GM23338 (cell line): ENCODE results near the gene SFXN5. TPM values are rescaled to one million over a fixed set of nuclear protein-coding genes. Genes with fewer than 3 reads are reported as not detected.

Source experiments
- ATAC-seq: fragments of 200-7000 bp; cut with Tn5 transposase; 3 replicates; pipeline ENCODE4 v1.9.1; 2020
- DNase-seq: peaks from one replicate; pipeline ENCODE4 v3.0.0-alpha.2; 2015; ENCODE audit warnings: low spot score
- H2AFZ ChIP-seq: fragments of 200-600 bp; sonication (generic); 2 replicates; pipeline ENCODE4 v1.8.0; 2016; ENCODE audit warnings: antibody characterized with exemption, mild to moderate bottlenecking, moderate library complexity
- H3F3A ChIP-seq: fragments of 200-600 bp; sonication (generic); replicated peaks from 2 replicates; pipeline ENCODE4 v1.8.0; 2017; ENCODE audit warnings: antibody characterized with exemption, mixed run types, low read depth
- H3K27ac ChIP-seq: fragments of 200-600 bp; sonication (generic); 2 replicates; pipeline ENCODE4 v1.6.1; 2016; ENCODE audit warnings: low read depth
- H3K27me3 ChIP-seq: fragments of 200-600 bp; sonication (generic); 2 replicates; pipeline ENCODE4 v1.8.0; 2016; ENCODE audit warnings: mild to moderate bottlenecking, mixed run types, moderate library complexity; ENCODE audit not compliant: insufficient read depth
- H3K36me3 ChIP-seq: fragments of 200-600 bp; sonication (generic); 2 replicates; pipeline ENCODE4 v1.8.0; 2016; ENCODE audit warnings: mild to moderate bottlenecking; ENCODE audit not compliant: insufficient read depth
- H3K4me1 ChIP-seq: fragments of 200-600 bp; sonication (generic); 2 replicates; pipeline ENCODE4 v1.8.0; 2016; ENCODE audit warnings: mild to moderate bottlenecking, moderate library complexity; ENCODE audit not compliant: insufficient read depth
- H3K4me2 ChIP-seq: fragments of 200-600 bp; sonication (generic); 2 replicates; pipeline ENCODE4 v1.7.1; 2017; ENCODE audit warnings: mixed run types
- H3K4me3 ChIP-seq: fragments of 200-600 bp; sonication (generic); 2 replicates; pipeline ENCODE4 v1.6.1; 2016; ENCODE audit warnings: mixed run types
- H3K79me2 ChIP-seq: fragments of 200-600 bp; sonication (generic); replicated peaks from 2 replicates; pipeline ENCODE4 v1.8.0; 2017; ENCODE audit warnings: mild to moderate bottlenecking; ENCODE audit not compliant: insufficient read depth
- H3K9me2 ChIP-seq: fragments of 200-600 bp; sonication (generic); 2 replicates; pipeline ENCODE4 v1.8.0; 2017; ENCODE audit not compliant: insufficient read depth
- H4K20me1 ChIP-seq: fragments of 200-600 bp; sonication (generic); replicated peaks from 2 replicates; pipeline ENCODE4 v1.8.0; 2017; ENCODE audit warnings: mild to moderate bottlenecking; ENCODE audit not compliant: insufficient read depth
- H3K27ac Mint-ChIP-seq: 2 replicates; pipeline ENCODE4 v1.8.0; 2020; ENCODE audit warnings: inconsistent platforms, mild to moderate bottlenecking, moderate library complexity, mixed read lengths
- H3K27me3 Mint-ChIP-seq: 3 replicates; pipeline ENCODE4 v1.8.0; 2022; ENCODE audit warnings: low read depth, mild to moderate bottlenecking, moderate library complexity, mixed read lengths, inconsistent platforms; ENCODE audit not compliant: insufficient read depth, poor library complexity
- H3K36me3 Mint-ChIP-seq: 3 replicates; pipeline ENCODE4 v1.8.0; 2021; ENCODE audit warnings: low read depth, mild to moderate bottlenecking, inconsistent platforms, moderate library complexity, mixed read lengths
- H3K4me1 Mint-ChIP-seq: 3 replicates; pipeline ENCODE4 v1.8.0; 2020; ENCODE audit warnings: mild to moderate bottlenecking, inconsistent platforms, mixed read lengths
- H3K4me3 Mint-ChIP-seq: 3 replicates; pipeline ENCODE4 v1.8.0; 2021; ENCODE audit warnings: moderate library complexity, mild to moderate bottlenecking, inconsistent platforms, mixed read lengths
- H3K9me3 Mint-ChIP-seq: 3 replicates; pipeline ENCODE4 v1.8.0; 2020; ENCODE audit warnings: moderate library complexity, mild to moderate bottlenecking, inconsistent platforms, mixed read lengths
- EZH2 ChIP-seq: fragments of 200-600 bp; sonication (generic); IDR thresholded peaks from one replicate; pipeline ENCODE4 v1.8.0; 2017; ENCODE audit warnings: antibody characterized with exemption, mild to moderate bottlenecking, low read depth; ENCODE audit not compliant: unreplicated experiment
- JUNB ChIP-seq: IDR thresholded peaks from one replicate; pipeline ENCODE4 v1.6.1; 2016; ENCODE audit warnings: antibody characterized with exemption; ENCODE audit not compliant: unreplicated experiment
- NANOG ChIP-seq: IDR thresholded peaks from 2 replicates; pipeline ENCODE4 v1.6.1; 2016; ENCODE audit warnings: antibody characterized with exemption, borderline replicate concordance
- POLR2AphosphoS5 ChIP-seq: IDR thresholded peaks from 2 replicates; pipeline ENCODE4 v1.6.1; 2016; ENCODE audit warnings: antibody characterized with exemption, low read depth
- STAT1 ChIP-seq: IDR thresholded peaks from one replicate; pipeline ENCODE4 v1.6.1; 2016; ENCODE audit warnings: antibody characterized with exemption; ENCODE audit not compliant: unreplicated experiment
- ZNF114 ChIP-seq: fragments of 250-450 bp; sonication (Bioruptor Pico); IDR thresholded peaks from 2 replicates; pipeline ENCODE4 v1.5.0; 2020; ENCODE audit warnings: mild to moderate bottlenecking, moderate library complexity
- ZNF331 ChIP-seq: fragments of 250-450 bp; sonication (Bioruptor Pico); IDR thresholded peaks from 2 replicates; pipeline ENCODE4 v1.5.0; 2020; ENCODE audit warnings: low read depth, mild to moderate bottlenecking, moderate library complexity
- polyA plus RNA-seq: library from polyadenylated mRNA; unstranded; fragments of >200 nt; fragmentation: Nextera tagmentation; extraction: Ambion mirVana; gene quantifications from 2 replicates; pipeline ENCODE4 v1.2.1, GENCODE V29; 2016
- total RNA-seq: library from RNA; depleted of rRNA; stranded (reverse); fragments of >200 nt; shearing (Covaris generic); gene quantifications from 2 replicates; pipeline ENCODE4 v1.2.3, GENCODE V29; 2014
- TF ChIP-seq, protein P1 (sequence below), 2 experiments: fragments of 200-600 bp in 1 of 2; sonication (generic) in 1 of 2; conservative IDR thresholded peaks; 2 replicates each; pipeline versions ENCODE4 v1.5.1 to v1.6.1; 2016 to 2017; ENCODE audit warnings: antibody characterized with exemption in 2 of 2, low read depth in 2 of 2, mild to moderate bottlenecking in 2 of 2, moderate library complexity in 1 of 2

The SFXN5 gene
- total and polyA plus RNA-seq, 2 experiments from 2014 or later, result 23.6 to 25.8 TPM

DNA sequence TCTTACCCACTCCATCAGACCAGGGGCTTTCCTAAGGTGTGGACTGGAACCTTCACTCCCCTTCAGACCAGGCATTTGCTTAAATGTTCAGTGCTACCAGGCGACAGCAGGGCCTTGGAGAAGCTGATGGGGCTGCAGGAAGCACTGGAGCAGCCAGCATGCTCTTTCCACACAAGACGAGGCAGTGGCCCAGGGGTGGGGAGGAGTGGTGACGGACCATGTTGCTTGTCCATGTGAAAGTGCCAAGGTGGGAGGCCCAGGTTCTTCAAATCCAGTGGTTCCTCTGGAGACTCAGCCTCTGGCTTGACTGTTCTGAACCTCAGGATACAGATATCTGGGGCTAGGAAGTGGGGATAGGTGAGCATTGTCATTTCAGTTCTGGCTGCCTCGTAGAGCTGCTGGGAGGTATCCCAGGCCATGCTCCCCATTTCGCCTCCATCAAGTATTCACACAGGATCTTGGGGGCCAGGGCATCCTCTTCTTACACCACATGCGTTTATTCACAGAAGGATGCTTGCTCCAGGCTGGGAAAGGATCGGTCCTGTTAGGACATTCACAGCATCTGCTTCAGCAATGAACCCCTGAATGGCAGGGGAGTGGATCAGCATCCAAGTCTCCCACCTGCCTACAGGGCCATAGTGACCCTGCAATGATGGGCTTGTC lies 62.2 kb downstream of the SFXN5 start:
- H3K27ac Mint-ChIP-seq, result no peak overlapping the region
- H3K27me3 Mint-ChIP-seq, result peaks cover 13% of the 10 kb centered on the region
- no peaks in the 10 kb centered on the region for H3K27me3 ChIP-seq
- no peaks in the 10 kb centered on the region; the same call in 1 of the 2 replicates for H3K4me1 ChIP-seq
- no peak overlapping the region for H2AFZ ChIP-seq
- no peak overlapping the region for H3K4me3 ChIP-seq
- no peaks in the 10 kb centered on the region for H3K9me2 ChIP-seq
- no peaks in the 10 kb centered on the region for H3K9me3 Mint-ChIP-seq
- H3F3A ChIP-seq, result no peaks in the 10 kb centered on the region
- H3K79me2 ChIP-seq, result no peaks in the 10 kb centered on the region
- no peak overlapping the region for H3K4me3 Mint-ChIP-seq
- no peaks in the 10 kb centered on the region for H3K36me3 Mint-ChIP-seq
- H4K20me1 ChIP-seq, result no peaks in the 10 kb centered on the region
- H3K4me1 Mint-ChIP-seq, result peaks cover 4% of the 10 kb centered on the region; the same call in 2 of the 3 replicates
- no peak overlapping the region for H3K27ac ChIP-seq
- no peak overlapping the region for H3K4me2 ChIP-seq
- no peak for ATAC-seq
- DNase-seq, result no peak
- TF ChIP-seq POLR2AphosphoS5 (no peak), JUNB (no peak), EZH2 (no peak), STAT1 (no peak), NANOG (no peak), ZNF114 (no peak)
- TF ChIP-seq, protein P1, sequence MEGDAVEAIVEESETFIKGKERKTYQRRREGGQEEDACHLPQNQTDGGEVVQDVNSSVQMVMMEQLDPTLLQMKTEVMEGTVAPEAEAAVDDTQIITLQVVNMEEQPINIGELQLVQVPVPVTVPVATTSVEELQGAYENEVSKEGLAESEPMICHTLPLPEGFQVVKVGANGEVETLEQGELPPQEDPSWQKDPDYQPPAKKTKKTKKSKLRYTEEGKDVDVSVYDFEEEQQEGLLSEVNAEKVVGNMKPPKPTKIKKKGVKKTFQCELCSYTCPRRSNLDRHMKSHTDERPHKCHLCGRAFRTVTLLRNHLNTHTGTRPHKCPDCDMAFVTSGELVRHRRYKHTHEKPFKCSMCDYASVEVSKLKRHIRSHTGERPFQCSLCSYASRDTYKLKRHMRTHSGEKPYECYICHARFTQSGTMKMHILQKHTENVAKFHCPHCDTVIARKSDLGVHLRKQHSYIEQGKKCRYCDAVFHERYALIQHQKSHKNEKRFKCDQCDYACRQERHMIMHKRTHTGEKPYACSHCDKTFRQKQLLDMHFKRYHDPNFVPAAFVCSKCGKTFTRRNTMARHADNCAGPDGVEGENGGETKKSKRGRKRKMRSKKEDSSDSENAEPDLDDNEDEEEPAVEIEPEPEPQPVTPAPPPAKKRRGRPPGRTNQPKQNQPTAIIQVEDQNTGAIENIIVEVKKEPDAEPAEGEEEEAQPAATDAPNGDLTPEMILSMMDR (conservative IDR thresholded peaks at IDR 0.05; ENCODE audit: low read depth in 2 of 2), result no peak
- no peaks in the 10 kb centered on the region for H3K36me3 ChIP-seq

DNA sequence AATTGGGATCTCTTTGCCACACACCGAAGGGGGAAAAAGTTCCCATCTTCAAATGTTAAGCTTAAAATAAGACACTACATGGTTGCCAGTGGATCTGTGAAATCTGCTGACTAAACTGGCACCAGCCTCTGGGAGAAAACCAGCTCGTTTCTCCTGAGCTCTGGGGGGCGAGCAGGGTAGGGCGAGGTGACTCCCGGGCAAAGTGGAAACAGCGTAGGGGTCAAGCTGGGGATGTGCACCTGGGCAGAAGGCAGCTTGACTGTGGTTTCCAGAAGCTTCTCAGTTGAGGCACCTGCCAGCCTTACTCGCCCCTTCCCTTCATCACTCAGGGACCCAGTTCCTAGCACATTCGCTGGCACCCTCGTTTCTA lies 62.8 kb downstream of the SFXN5 start:
- Mint-ChIP-seq H3K36me3 (no peaks in the 10 kb centered on the region), H3K27me3 (peaks cover 13% of the 10 kb centered on the region), H3K27ac (no peak overlapping the region), H3K9me3 (no peaks in the 10 kb centered on the region), H3K4me1 (peaks cover 4% of the 10 kb centered on the region; the same call in 2 of the 3 replicates), H3K4me3 (no peak overlapping the region)
- no peaks in the 10 kb centered on the region for H3K79me2 ChIP-seq
- no peaks in the 10 kb centered on the region for H4K20me1 ChIP-seq
- no peak for ATAC-seq
- no peak for TF ChIP-seq ZNF331
- H3K4me2 ChIP-seq, result no peak overlapping the region
- H3K27me3 ChIP-seq, result no peaks in the 10 kb centered on the region
- H3F3A ChIP-seq, result no peaks in the 10 kb centered on the region
- H3K4me3 ChIP-seq, result no peak overlapping the region
- H3K36me3 ChIP-seq, result no peaks in the 10 kb centered on the region
- no peaks in the 10 kb centered on the region; the same call in 1 of the 2 replicates for H3K4me1 ChIP-seq
- H2AFZ ChIP-seq, result no peak overlapping the region
- no peaks in the 10 kb centered on the region for H3K9me2 ChIP-seq
- no peak overlapping the region for H3K27ac ChIP-seq
- DNase-seq, result no peak
